HG03558 (cell line): ENCODE results near the gene CEACAM20.
"Not testable (repeated sequence)": the region's sequence is repeated elsewhere in the genome, so short reads cannot be mapped to it uniquely, and the experiment has no call there.

ENCODE experiments used
- ATAC-seq: cut with Tn5 transposase; IDR thresholded peaks from one replicate; pipeline ENCODE4 v1.9.1; 2021; ENCODE audit warnings: moderate number of reproducible peaks; ENCODE audit not compliant: unreplicated experiment; ENCODE audit errors: extremely low read depth

The CEACAM20 gene

DNA sequence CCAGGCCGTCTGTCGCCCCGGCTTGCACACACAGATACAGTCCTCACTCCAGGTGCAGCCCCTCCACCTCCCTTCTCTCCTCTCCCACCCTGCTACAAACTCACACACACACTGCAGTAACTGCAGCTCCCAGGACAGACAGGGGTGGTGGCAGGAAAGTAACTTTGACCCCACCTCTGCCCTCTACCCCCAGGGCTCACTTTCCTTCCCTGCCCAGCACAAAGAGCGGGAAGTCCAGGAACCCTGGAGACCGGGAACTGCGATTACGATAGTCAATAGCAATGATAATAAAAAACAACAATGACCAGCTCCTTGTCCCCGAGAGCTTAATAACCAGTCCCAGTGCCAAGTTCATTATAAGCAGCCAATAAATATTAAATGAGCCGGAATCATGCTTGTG is at the start of gene CEACAM20:
Gene CEACAM20, minus strand, starts transcription at position 140 of the 400 bp plus-strand sequence. CDS start 166 bp downstream, outside the sequence.
- ATAC-seq = no peak

GRCh38 chr19:44577566-44577874 is 48.0 kb upstream of the CEACAM20 start:
- ATAC-seq = no peak

DNA sequence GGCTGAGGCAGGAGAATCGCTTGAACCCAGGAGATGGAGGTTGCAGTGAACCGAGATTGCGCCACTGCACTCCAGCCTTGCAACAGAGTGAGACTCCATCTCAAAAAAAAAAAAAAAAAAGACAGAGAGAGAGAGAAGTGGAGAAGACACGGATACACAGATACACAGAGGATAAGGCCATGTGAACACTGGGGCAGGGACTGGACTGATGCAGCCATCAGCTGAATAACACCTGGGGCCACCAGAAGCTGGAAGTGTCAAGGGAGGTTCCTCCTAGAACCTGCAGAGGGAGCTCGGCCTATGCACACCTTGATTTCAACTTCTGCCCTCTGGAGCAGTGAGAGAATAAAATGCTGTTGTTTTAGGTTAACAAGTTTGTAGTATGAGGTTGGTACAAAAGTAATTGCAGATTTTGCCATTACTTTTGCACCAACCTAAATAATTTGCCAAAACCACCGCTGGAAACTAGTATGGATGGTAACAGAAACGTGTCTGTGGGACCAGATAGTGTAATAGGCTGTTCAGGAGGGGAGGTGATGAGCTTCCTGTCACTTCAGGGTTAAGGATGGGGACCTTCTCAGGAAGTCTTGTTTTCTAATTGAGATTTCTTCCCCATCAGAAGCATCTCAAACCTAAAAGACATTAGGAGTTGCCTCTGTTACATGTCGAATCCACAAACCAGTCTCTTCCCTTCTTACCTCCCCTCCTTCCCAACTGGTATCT is 47.5 kb upstream of the CEACAM20 start:
- ATAC-seq = no peak

GRCh38 chr19:44575116-44575700 is 45.7 kb upstream of the CEACAM20 start:
- ATAC-seq = no peak

DNA sequence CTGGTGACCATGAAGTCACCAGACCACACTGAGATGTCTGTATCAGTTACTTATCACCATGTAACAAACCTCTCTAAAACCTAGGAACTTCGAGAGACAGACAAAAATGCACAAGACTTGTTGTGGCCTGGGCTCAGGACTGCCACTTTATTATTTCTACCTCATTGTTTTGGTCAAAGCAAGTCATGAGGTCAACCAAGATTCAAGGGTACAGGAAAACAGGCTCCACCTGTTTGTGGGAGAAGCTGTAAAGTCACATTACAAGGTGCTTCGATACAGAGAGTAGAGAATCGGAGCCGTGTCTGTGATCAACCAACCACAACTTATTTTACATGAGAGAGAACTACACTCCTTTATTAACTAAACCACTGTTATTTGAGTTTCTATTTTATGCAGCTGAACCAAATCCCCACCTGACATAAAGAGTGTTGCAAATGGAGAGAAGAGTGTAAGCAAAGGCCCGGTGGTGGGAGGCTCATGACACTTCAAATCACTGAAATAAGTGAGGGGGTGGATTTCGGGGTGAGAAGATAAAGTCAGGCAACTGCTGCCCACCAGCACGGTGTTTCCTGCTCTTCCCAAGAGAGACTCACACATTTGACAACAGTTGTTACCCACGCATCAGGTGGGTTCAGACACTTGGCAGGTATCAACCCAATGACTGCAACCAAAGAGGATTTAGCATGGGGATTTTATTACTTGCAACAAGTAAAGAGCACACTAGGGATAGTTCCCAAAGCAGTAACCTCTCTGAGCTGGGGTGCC is 44.9 kb upstream of the CEACAM20 start:
- ATAC-seq = no peak

DNA sequence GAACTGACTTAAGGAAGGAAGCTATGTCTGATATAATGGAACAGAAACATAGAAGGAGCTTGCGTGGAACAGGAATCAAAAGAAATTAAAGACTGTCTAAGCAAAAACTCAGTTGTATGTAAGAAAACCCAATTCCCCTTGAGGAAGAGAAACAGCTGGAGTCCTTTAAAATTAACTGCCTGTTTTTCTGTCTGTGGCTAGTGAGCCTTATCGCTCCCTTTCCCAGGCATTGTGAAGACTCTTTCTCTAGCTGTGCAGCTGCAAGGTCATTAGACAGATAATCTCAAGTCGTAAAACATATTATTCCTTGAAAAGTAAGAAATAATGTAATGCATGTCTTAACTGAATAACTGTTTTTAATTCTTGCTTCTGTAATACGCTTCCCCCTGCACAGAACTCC is 44.2 kb upstream of the CEACAM20 start:
- no peak for ATAC-seq

DNA sequence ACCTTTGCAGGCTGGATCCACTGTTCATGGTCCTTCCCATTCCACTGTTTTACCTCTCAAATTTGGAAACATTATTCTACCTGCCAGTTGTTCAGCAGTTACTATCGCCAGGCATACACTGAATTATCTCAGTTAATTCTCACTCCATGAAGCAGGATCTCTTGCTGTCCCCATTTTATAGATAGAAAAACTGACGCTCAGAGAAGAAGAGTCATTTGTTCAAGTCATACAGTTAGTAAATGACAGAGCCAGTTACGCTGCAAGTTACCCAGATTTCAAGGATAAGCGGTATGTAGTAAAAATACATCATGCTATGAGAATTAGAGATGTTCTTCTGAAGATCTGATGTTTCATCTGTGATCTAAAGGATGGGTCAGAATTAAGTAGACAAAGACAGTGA is 43.7 kb upstream of the CEACAM20 start:
- no peak for ATAC-seq

- no peak for ATAC-seq
Observed at GRCh38 chr19:44572581-44572900, 43.1 kb upstream of the CEACAM20 start.

DNA sequence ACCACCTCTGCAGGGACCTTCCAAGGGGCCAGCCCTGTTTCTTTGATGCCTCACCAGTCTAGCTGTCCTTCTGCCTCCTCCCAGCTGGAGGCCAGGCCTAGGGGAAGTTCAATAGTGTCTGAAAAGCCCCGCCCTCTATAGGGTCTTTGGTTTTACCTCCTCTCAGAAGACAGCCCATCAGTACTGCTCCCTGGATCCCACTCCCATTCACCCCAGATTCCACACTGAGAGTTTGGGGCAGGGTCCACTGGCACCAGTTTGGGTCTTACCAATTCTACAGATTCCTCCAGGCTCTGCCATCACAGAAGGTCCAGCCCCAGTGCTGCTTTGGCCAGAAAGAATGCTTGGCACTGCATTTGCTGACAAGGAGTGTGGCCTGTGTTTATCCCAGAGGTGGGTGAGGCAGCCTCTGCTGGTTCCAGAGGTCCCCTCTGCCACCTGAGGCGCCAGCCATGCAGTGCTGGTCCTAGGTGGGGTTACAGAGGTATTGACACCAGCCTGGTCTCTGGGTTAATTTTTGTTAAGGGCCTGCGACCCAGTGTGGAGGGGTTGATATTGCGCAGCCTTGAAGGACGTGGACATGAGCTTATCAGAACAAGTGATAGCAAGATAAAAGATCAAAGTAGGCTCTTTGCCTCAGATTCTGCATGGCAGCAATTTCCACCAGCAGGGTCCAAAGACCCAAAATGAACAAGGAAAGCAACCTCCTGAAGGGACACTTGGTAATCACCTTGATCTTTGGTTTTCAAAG is 42.5 kb upstream of the CEACAM20 start:
- ATAC-seq = no peak

DNA sequence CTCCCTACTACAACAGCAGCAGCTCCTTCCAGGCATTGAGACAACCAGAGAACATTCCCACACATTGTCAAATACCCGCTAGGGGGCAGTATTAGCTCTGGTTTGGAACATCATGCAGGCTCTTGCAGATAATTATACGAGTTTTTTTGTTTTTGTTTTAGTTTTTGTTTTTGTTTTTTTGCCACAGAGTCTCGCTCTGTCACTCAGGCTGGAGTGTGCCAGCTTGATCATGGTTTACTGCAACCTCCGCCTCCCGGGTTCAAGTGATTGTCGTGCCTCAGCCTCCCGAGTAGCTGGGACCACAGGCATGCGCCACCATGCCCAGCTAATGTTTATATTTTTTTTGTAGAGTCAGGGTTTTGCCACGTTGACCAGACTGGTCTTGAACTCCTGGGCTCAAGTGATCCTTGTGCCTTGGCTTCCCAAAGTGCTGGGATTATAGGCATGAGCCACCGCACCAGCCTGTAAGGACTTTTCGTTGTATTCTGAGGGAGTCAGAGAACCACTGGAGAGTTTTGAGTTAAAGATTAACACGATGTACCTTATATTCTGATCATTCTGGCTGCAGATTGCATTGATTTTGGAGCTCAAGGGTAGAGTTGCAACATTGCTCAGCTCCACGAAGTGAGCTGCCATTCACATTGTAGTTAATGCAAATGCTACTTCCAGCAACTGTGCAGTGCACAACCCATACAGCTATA is 41.7 kb upstream of the CEACAM20 start:
- ATAC-seq = no peak

DNA sequence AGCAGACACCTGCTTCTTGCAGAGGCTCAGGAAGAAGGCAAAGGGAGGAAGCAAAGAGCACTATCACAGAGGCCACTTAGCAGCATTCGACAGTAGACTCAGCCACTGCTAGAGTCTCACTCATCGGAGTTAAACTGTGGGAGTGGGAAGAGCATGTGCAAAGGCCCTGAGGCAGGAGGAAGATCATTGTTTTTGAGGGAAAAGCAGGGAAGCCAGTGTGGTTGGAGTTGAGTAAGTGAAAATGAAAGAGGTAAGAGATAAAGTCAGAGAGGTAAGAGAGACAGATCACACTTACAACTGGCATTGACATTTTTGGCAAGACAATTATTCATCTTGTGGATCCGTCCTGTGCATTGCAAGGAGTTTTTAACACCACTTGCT is 41.1 kb upstream of the CEACAM20 start:
- ATAC-seq = no peak

DNA sequence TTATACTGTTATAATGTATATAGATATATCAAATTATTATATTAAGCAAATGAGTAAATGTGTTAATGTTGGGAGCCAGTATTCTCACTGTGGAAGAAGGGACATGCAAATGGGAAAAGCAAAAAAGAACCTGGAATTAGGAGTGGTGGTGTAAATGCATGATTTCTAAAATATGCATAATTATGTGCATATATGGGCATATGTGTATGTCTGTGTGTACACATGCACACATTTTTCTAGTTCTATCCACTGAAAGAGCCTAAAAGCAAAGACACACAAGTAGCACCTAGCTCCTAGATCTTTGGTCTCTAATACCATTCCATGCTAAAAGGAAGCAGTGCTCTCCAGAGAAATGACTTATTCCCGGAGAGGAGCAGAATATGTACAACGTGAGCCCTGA is 38.3 kb upstream of the CEACAM20 start:
- ATAC-seq = no peak

GRCh38 chr19:44566984-44567383 is 37.5 kb upstream of the CEACAM20 start:
- no peak for ATAC-seq

DNA sequence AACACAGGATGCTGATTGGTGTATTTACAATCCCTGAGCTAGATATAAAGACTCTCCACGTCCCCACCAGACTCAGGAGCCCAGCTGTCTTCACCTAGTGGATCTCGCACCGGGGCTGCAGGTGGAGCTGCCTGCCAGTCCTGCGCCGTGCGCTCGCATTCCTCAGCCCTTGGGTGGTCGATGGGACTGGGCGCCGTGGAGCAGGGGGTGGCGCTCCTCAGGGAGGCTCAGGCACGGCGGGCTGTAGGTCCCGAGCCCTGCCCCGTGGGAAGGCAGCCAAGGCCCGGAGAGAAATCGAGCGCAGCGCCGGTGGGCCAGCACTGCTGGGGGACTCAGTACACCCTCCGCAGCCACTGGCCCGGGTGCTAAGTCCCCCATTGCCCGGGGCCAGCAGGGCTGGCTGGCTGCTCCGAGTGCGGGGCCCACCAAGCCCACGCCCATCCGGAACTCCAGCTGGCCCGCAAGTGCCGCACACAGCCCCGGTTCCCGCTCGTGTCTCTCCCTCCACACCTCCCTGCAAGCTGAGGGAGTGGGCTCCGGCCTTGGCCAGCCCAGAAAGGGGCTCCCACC is 33.7 kb upstream of the CEACAM20 start:
- ATAC-seq = not testable (repeated sequence)

- no peak for ATAC-seq
Observed at GRCh38 chr19:44557933-44558332, 28.5 kb upstream of the CEACAM20 start.

- ATAC-seq = no peak
Observed at GRCh38 chr19:44554641-44555246, 25.3 kb upstream of the CEACAM20 start.

DNA sequence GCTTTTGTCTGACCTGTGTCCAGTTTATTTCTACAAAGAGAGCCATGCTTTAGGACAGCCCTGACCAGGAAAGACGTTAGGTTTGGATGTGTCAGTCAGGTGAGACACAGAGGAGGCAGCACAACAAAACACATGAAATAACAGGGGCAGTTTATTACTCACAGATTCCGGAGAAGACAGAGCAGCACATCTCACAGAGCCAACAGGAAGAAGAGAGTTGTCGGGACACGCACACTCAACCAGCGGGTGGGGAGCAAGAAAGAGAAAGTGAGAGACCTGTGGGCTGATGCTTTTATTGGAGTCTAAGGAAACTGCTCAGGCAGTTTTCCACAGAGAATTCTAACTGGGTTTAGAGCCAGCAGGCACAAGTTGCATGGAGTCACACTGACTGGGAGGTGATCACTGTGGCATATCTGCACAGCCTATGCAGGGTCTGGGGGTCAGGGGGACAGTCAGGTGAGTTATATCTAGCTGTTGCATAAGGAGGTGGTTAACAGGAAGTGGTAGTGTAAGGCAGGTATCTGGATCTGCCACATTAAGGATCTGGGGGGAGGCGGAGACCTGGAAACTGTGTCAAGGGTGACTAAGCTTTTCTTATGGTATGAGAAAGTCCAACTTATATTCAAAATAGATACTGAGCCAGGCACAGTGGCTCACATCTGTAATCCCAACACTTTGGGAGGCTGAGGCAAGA is 24.1 kb upstream of the CEACAM20 start:
- no peak for ATAC-seq

- ATAC-seq = no peak
Observed at GRCh38 chr19:44552324-44552723, 22.8 kb upstream of the CEACAM20 start.

GRCh38 chr19:44551850-44552249 is 22.4 kb upstream of the CEACAM20 start:
- no peak for ATAC-seq
